Smooth muscle cell of the brain vasculature (primary cell): ENCODE data around the gene ADAM33.

Experiments used
- DNase-seq: peaks from one replicate; pipeline ENCODE4 v3.0.0-alpha.2; 2012; ENCODE audit warnings: low read depth, low spot score

ADAM33 gene

DNA sequence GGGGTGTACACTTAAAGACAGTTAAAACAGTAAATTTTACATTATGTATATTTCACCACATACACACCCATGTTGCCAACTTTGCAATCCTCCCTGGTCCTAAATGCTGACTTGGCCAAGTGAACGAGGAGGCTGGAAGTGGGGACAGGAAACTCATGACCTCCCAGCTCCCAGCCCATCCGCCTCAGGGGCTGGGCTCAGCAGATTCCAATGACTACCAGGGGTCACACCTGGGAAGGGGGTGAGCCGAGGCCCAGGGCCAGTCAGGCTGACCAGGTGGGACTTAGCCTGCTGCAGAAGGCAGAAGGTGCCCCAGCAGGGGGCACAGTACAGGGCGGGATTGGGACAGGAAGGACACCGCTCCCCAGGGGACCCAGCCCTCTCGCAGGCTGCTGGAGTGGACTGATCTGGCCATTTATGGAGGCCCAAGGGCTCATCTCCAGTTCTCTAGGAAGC, 28.2 kb upstream of the ADAM33 start:
- no peak for DNase-seq

DNA sequence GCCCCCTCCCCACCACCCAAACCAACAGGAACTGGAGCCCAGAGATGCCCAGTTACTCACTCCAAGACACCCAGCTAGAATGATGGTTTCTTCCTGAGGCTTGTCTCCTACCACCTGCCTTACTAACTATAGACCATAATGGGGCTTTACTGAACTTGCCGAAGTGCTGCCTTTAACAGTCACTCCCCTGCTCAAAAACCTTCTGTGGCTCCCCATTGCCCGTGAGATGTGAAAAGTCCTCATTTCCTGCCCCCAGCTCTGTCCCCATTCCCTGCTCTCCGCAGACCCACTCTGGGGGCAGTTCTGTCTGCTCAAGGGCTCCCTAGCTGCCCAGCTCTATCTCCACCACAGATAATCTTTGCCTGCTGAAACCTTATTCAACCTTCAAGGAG, 25.7 kb upstream of the ADAM33 start:
- no peak for DNase-seq

DNA sequence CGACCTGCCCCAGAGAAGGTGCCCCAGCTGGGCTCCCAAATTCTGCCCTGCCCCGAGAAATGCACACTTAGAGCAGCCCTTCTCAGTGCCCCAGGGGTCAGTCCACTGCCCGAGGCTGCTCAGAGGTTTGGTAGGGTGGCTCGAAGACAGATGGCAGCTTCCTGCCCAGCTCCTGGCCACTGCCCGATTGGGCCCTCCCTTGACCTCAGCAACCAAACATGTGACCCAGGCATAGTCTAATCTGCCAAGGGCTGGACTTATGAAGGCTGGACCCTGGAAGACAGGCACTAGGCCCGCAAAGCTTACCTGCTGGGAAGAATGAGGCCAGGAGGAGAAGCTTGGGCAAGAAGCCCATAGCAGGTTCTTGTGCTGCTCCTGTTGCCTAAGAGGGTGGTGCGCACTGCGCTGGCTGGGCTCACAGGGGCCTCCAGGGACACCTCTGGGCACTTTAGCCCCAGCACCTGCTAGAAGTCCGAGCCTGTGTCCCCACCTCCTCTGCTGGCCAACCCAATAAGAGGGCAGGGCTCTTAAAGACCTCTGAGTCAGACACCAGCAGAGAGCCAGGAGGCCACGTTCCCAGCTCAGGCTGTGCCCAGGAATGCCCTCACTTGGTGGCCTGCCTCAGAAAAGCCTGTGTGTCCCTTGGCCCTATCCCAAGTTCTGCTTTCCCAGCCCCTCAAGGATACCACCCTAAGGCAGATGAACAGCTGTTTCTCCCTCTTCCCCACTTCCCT, 25.1 kb upstream of the ADAM33 start:
- no peak for DNase-seq

DNA sequence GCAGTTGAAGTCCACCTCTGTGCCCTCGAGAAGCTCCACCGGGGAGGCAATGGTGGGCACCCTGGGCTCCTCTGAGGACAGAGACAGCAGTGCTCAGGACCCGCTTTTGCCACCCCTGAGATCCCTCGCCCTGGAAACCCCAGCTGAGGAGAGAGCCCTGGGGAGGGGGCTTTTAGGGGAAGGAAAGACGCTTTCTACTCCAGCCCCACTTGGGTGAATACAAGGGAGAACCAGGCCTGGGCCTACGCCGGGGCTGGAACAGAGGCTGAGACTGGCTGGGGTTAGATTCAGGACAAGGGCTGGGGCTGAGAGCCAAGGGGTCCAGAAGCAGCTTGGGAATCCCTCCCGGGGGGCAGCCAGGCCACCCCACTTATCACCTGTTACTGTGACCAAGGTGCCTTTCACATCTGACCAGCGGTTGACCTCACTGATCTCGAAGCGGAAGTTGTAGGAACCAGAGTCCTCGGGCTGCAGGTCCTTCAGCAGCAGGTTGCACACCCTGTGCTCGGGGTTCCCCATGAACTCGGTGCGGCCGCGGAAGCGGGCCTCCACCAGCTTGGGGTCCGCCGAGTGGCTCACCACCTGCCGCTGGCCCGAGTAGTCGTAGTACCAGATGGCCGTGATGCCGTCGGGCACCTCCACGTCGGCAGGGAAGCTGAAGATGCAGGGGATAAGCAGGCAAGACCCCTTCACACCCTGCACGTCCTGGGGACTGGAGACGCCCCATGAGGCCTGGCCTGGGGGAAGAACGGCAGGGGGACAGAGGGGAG, 24.3 kb upstream of the ADAM33 start:
- no peak for DNase-seq

DNA sequence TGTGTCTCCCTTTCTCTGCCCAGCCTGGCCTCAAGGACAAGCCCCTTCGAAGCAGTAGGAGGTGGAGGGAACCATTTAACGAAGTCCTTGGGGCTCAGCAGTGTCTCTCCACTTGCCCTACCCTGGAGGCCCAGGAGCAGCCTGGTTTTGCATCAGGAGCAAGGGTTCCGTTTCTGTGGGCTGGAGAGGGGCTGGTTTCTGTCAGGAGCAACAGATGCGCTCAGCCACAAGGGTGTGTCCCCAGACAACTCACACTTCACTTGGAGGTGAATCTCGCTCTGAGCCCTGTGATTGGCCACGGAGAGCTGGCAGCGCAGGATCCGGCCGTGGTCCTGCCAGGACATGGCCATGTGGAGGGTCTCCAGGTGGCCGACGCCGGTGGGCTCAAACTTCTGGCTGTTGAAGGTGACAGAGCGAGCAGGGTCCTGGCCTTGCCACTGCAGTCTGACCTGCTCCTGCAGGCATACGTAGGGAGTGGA, 23.7 kb upstream of the ADAM33 start:
- no peak for DNase-seq

DNA sequence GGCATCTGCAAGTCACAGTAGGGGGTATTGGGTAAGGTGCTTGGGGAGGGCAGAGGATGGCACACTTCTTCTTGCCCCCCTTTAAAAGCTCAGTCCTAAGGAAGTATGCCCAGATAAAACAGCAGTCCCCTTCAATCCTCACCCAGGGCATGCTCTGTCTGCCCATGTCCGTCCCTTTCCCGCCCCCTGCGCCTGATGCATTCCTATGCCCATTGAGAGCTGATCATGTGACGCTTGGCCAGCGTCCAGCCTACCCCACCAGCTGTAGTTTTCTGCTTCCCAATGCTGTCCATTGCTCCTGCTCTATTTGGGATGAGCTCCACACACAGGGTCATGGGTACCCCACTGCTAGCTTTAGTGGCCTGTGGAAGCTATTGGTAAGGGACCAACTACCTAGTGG, 22.3 kb upstream of the ADAM33 start:
- DNase-seq, result no peak

DNA sequence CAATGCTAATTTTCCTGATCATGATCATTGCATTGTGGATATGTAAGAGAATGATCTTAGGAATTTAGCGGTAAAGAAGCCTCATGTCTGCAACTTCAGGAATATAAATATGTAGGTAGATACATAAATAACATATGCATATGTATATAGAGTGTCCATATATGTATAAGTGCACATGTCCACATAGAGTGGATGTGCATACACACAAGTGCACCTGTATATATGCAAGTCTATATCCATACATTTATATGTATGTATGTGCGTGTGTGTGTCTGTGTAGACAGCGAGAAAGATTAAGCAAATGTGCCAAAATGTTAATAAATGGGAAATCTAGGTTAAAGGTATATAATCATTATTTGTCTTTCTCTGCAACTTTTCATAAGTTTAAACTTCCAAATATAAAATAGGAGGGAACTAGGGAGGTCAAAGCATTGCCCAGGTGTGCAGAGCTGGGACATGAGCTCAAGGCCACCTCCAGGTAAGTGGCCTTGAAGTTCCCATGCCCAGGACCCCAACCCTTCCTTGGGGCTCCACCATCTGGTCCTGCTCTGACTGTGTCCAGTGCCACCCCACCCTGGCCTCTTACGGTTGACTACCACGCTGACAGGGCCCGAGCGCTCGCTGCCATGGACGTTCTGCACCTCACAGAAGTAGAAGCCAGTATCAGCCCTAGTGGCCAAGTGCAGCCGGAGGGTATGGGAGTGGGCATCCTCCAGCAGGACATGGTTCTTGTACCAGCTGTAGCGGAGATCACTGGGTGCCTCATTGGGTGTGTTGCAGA, 21.0 kb upstream of the ADAM33 start:
- no peak for DNase-seq

DNA sequence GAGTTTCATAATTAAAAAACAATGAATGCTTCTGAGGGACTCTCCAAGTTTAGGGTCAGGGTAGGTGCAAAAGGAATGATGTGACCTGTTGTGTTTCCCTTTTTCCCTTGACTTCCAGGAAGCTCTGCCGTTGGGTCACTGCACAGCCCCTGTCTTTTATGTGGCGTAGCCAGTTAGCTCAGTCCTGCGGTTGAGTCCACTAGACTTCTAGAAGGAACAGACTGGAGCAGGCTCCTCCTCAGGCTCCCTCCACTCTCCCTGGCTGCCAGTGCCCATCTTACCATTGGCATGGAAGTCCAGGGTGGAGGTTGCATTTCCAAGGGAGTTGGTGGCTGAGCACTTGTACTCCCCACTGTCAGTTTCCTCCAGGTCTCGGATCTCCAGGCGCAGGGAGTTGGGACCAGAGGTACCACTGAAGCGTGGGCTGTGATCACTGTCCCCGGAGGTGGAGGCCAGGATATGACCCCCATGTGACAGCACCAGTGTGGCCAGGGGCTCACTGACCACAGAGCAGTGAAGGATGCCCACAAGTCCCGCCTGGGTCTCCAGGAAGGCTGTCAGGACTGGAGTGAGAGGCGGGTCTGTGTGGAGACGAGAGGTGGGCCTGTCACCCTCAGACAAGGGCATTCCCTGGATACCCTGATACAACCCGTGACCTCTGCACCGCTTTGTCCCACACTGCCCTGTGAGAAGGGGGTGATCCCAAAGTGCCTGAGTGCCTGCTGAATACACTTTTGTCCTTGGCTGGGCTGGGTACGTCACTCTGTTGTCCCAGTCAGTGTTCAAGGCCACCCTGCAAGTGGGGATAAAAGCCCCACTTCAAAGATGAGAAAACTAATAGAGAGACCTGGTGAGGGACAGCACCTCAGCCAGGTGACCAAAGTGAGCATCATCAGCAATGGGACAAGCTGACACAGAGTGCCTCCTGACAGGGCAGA, 19.5 kb upstream of the ADAM33 start:
- DNase-seq, result no peak

DNA sequence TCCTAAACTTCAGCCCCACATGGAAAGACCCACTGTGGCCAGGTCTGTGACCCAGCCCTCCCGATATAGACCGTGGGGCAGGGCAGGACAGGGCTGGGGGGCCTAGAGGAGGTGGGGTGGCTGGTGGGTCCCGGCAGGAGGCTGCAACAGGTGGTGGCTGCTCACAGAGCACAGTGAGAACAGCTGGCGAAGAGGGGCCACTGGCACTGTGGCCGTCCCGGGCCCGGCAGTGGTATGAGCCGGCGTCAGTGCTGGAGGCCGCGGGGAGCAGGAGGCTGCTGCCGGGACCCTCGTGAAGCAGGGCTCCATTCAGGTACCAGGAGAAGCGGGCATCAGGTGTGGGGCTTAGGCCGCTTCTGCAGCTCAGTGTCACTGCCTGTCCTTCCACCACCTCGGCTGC, 17.2 kb upstream of the ADAM33 start:
- DNase-seq, result no peak

DNA sequence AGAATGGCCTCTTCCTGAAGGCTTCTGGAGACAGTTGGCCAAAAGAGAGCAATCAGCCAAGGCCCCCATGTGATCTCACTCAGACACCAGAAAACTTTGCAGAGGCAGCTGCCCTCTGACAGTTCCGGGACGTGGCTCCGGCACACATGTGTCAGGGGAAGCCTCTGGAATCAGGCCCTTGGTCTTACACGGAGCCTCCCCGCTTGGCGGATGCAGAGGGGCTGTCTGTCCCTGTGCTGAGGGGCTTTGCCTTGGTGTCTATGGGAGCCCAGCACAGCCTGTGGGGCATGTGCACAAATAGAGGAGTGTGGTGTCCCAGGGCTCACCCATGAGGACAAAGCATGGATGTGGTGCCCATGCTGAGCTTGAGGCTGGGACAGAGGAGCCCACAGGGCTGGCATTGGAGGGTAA, 16.8 kb upstream of the ADAM33 start:
- no peak for DNase-seq

DNA sequence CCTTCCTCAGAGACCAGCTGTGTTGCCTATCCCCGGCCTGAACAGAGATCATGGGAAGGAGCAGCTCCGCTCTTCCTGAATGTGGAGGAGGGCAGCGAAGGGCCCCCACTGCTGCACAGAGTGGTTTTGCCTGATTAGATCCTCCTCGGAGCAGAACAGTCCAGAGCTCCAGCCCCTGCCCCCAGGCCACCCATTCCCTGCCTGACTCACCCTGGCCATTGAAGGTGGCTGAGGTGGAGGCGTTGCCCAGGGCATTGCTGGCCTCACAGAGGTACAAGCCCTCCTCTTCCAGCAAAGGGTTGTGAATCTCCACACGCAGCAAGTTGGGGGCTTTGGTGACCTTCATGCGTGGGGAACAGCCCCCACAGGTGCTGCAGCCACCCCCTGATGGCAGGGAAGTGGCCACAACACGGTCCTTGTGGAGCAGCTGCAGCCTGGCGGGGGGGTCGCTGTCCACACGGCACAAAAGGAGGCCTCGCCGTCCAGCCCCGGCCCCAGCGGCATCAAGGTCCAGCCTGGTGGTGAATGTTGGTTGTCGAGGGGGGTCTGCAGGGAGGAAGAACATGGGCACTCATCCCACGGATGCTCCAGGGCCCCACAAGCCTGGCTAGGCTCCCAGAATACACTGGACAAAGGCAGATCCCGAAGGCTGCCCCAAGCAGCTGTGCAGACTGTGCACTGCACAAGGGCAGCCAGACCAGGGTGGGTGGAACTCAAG, 15.9 kb upstream of the ADAM33 start:
- no peak for DNase-seq

DNA sequence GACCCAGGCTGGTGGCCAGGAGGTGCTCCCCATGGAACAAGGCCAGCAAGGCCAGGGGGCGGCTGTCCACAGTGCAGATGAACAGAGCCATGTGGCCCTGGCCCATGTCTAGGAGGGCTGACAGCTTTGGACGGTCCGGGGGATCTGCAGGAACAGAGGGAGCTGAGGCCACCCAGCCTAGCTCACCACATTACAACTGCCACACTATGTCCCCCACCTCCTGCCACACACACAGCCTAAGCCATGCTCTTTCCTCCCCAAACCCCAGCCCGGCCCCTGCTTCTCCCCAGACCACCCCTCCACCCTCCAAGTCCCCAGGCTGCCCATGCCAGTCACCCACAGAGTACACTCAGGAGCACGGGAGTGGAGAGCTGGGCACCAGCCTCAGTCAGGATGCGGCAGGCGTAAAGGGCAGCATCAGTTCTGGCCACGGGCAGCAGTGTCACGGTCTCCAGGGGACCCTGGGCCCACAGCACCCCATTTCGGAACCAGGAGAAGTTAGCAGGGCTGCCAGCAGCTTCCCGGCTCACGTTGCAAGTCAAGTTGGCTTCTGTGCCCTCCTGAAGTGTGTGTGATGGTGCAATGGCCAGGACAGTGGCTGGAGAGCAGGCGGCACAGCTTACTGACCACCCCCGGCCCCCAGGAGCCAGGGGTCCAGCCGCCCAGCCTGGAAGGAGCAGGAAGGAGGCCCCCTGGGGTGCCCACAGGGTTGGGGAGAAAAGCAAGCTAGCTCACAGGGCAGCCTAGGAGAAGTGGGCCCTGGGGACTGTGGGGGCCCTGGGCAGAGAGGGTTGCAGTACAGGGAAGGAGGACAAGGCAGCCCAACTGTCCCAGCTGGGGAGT, 15.2 kb upstream of the ADAM33 start:
- no peak for DNase-seq

DNA sequence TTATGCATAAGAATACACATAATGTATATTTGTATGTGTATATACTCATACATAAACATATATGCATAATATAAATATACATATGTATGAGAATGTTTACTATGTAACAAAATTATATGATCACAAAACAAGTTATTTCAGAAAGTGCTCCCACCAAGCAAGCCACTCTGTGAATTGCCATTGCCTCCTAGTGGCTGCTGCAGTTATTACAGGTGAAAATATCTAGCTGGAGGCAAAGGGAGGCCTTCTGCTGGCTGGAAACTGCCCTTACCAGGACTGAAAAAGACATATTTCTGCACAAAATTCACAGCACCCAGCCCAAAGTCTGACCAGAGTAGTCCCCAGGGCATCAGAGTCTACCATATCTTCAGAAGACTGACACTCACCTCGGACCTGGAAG, 14.4 kb upstream of the ADAM33 start:
- DNase-seq, result no peak

DNA sequence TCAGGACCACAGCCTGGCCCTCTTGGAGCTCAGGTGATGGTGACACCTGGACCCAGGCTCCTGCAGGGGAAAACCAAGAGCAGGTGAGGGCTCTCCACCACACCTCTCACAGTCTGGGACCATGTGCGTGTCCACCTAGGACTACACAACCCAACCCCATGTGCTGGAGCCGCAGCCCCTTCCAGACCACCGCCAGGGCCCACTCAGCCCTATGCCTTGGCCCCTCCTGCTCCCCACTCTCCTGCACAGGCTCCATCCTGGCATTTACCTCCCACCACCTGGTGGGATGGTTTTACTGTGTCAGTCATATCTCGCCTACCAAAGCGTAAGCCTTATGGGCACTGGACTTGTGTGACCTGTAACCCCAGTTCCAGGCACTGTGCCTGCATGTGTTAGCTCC, 13.1 kb upstream of the ADAM33 start:
- DNase-seq, result no peak

DNA sequence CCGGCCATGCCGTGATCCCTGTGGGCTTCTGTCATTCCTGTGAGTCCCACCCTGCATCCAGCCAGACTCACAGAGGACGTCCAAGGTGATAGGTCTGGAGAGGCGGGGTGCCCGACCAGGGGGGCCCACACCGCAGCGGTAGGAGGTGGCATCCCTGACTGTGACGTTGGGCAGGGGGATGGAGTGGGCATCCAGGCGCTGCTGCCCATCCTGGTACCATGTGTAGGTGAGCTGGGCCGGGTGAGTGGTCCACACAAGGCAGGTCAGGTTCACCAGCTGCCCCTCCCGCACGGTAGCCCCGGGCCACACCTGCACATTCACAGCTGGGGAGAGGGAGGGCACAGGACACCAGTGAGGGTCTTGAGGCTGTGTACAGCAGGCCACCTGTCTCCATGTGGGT, 11.6 kb upstream of the ADAM33 start:
- DNase-seq, result no peak

DNA sequence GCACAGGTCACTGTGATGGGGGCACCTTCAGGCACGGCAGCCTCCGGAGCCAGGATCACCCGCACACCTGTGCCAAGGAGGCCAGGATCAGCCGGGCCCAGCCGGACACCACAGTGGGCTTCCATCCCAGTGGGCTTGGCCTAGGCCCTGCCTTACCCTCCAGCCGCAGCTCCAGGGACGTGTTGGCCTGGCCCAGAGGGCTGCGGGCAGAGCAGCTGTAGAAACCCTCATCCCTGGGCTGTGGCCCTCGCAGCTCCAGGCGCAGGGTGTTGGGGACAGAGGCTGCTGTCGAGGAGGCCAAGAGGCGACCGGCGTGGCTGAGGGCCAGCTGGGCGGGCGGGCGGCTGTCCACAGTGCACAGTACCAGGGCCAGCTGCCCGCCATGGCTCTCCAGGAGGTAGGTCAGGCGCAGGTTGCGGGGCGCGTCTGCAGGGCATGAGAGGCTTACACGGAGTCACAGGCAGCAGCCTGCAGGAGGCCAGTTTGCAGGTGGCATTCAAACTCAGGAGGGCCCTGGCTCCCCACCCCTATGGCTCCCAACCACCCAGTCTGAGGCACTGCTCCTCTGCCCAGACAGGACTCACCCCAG, 11.0 kb upstream of the ADAM33 start:
- DNase-seq, result no peak

DNA sequence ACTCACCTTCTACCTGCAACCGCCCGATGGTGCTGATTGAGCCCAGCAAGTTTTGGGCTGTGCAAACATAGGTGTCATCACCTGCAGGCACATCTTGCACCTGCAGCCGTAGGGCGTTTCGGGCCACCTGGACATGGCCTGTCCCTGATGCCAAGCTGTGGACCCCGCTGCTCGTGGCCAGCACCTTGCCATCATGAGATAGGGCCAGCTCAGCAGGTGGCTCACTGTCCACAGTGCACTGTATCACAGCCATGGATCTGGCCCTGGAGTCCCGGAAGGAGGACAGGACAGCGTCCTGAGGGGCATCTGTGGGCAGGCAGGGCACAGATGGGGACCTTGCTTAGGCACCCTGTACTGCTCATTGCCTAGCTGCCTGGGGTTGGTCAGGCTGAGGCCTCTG, 10.1 kb upstream of the ADAM33 start:
- no peak for DNase-seq

DNA sequence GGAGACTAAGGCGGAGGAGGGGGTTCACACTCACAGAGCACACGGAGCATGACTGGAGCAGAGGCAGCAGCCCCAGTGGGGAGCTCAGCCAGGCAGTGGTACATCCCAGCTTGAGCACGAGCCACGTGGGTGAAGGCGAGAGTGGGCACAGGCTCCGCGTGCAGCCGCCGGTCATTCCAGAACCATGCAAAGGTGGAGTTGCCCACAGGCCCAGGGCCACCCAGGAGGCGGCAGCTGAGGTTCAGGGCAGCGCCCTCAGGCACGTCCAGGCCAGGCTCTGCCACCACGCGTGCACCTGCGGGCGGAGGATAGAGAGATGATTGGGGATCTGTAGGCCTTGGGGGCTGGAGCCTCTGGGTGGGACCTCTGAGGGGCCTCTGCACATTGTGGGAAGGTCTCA, 9.5 kb upstream of the ADAM33 start:
- DNase-seq, result no peak

DNA sequence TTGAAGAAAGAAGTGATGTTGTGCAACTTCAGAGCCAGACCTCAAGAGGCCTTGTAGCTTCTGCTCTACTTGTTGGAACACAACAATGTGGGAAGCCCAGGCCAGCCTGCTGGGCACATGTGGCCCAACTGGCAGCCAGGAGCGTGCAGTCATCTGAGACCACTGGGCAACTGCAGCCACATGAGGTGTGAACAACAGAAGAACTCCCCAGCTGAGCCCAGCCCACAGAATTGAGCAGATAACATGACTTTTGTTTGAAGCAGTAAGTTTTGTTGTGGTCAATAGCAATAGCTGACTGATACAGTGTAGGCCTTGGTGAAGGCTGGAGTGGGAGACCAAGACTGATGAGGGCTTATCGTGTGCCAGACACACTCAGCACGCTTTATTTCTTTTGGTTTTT, 8.6 kb upstream of the ADAM33 start:
- no peak for DNase-seq
